ENCODE measurements around the gene PREX1.

DNA sequence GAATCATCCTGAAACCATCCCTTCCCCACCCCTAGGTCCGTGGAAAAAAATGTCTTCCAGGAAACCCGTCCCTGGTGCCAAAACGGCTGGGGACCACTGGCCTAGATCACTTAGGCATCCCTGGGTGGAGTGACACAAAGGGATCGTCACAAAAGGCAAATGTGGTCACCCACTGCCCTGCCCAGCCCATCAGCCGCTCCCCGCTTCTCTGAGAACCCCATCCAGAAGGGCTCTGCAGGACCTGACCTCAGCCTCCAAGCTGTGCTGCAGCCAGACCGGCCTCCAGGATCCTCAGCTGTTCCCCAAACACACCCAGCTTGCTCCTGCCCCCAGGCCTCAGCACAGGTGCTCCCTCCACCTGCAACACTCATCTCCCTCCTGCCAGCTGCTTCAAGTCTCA lies 61.6 kb downstream of the PREX1 start:
- no peak for TF ChIP-seq ZNF274 (IDR thresholded peaks at IDR 0.05; ENCODE audit: low read depth, low read length)
- no peak for TF ChIP-seq YY1 (IDR thresholded peaks at IDR 0.05; ENCODE audit: insufficient read depth, insufficient read length)

All from NT2/D1 (cell line).